ENCODE results near the gene TCOF1.

The TCOF1 gene

GRCh38 chr5:150347451-150347850 is 10.0 kb upstream of the TCOF1 start:
- Histone ChIP-seq H3K23ac (ENCODE audit: low read length) (no peak overlapping the region), H3K27me3 (ENCODE audit: insufficient read depth, low read length, poor library complexity) (no peaks in the 10 kb centered on the region), H3K27ac (ENCODE audit: low read depth, low read length) (no peak overlapping the region), H3K18ac (ENCODE audit: low read length) (no peak overlapping the region), H3K4me1 (ENCODE audit: control insufficient read depth, low read depth, low read length) (no peaks in the 10 kb centered on the region), H3K79me1 (ENCODE audit: low read length) (no peaks in the 10 kb centered on the region), H3K56ac (ENCODE audit: low read length) (no peak overlapping the region), H3K36me3 (ENCODE audit: control insufficient read depth, insufficient read depth, low read length) (no peaks in the 10 kb centered on the region), H3K79me2 (ENCODE audit: control insufficient read depth, insufficient read depth, low read length) (no peaks in the 10 kb centered on the region), H3K4ac (ENCODE audit: low read depth, low read length) (no peak overlapping the region), H4K5ac (ENCODE audit: low read length) (no peak overlapping the region), H2BK5ac (ENCODE audit: low read length) (no peak overlapping the region), H2BK15ac (replicated peaks; ENCODE audit: low read depth) (no peak overlapping the region), H3K9ac (ENCODE audit: low read length) (no peak overlapping the region), H4K8ac (ENCODE audit: low read depth, low read length) (no peak overlapping the region), H2BK120ac (ENCODE audit: low read depth, low read length) (no peak overlapping the region), H3K4me2 (ENCODE audit: low read length) (no peak overlapping the region), H3K4me3 (ENCODE audit: low read length) (no peak overlapping the region), H2AK5ac (ENCODE audit: low read length) (no peak overlapping the region)
- no CpG with 5 or more reads among the region's 9 CpGs for WGBS (ENCODE audit: extremely low coverage, insufficient coverage, low lambda C conversion rate)
- no peak for DNase-seq

GRCh38 chr5:150349681-150350275 is 7.7 kb upstream of the TCOF1 start:
- no peak overlapping the region for H2AK5ac ChIP-seq (ENCODE audit: low read length)
- H4K8ac ChIP-seq (ENCODE audit: low read depth, low read length), result no peak overlapping the region
- no peak overlapping the region for H3K4me3 ChIP-seq (ENCODE audit: low read length)
- no peak overlapping the region for H4K5ac ChIP-seq (ENCODE audit: low read length)
- H3K56ac ChIP-seq (ENCODE audit: low read length), result no peak overlapping the region
- H3K79me1 ChIP-seq (ENCODE audit: low read length), result no peaks in the 10 kb centered on the region
- no peak overlapping the region for H2BK15ac ChIP-seq (replicated peaks; ENCODE audit: low read depth)
- no peak overlapping the region for H3K18ac ChIP-seq (ENCODE audit: low read length)
- no peak overlapping the region for H3K4ac ChIP-seq (ENCODE audit: low read depth, low read length)
- no peak overlapping the region for H2BK5ac ChIP-seq (ENCODE audit: low read length)
- H3K23ac ChIP-seq (ENCODE audit: low read length), result no peak overlapping the region
- H3K36me3 ChIP-seq (ENCODE audit: control insufficient read depth, insufficient read depth, low read length), result no peaks in the 10 kb centered on the region
- no peak overlapping the region for H3K9ac ChIP-seq (ENCODE audit: low read length)
- no peak overlapping the region for H3K27ac ChIP-seq (ENCODE audit: low read depth, low read length)
- no peak overlapping the region for H2BK120ac ChIP-seq (ENCODE audit: low read depth, low read length)
- no peaks in the 10 kb centered on the region for H3K79me2 ChIP-seq (ENCODE audit: control insufficient read depth, insufficient read depth, low read length)
- no peaks in the 10 kb centered on the region for H3K27me3 ChIP-seq (ENCODE audit: insufficient read depth, low read length, poor library complexity)
- H3K4me1 ChIP-seq (ENCODE audit: control insufficient read depth, low read depth, low read length), result no peaks in the 10 kb centered on the region
- no peak for DNase-seq
- no CpG with 5 or more reads among the region's 6 CpGs for WGBS (ENCODE audit: extremely low coverage, insufficient coverage, low lambda C conversion rate)
- H3K4me2 ChIP-seq (ENCODE audit: low read length), result no peak overlapping the region

- H3K4ac ChIP-seq (ENCODE audit: low read depth, low read length), result no peak overlapping the region
Observed at GRCh38 chr5:150350524-150351344, 6.8 kb upstream of the TCOF1 start.

GRCh38 chr5:150352244-150353031 is 5.1 kb upstream of the TCOF1 start:
- H3K18ac ChIP-seq (ENCODE audit: low read length), result no peak overlapping the region
- no peak overlapping the region for H2AK5ac ChIP-seq (ENCODE audit: low read length)
- no peaks in the 10 kb centered on the region for H3K79me2 ChIP-seq (ENCODE audit: control insufficient read depth, insufficient read depth, low read length)
- peaks cover 4% of the 10 kb centered on the region for H3K4me1 ChIP-seq (ENCODE audit: control insufficient read depth, low read depth, low read length)
- H2BK15ac ChIP-seq (replicated peaks; ENCODE audit: low read depth), result no peak overlapping the region
- H3K9ac ChIP-seq (ENCODE audit: low read length), result no peak overlapping the region
- no peak overlapping the region for H3K27ac ChIP-seq (ENCODE audit: low read depth, low read length)
- no peak overlapping the region for H3K4me3 ChIP-seq (ENCODE audit: low read length)
- H4K8ac ChIP-seq (ENCODE audit: low read depth, low read length), result no peak overlapping the region
- no peak overlapping the region for H3K23ac ChIP-seq (ENCODE audit: low read length)
- H3K79me1 ChIP-seq (ENCODE audit: low read length), result no peaks in the 10 kb centered on the region
- H3K27me3 ChIP-seq (ENCODE audit: insufficient read depth, low read length, poor library complexity), result no peaks in the 10 kb centered on the region
- no peak overlapping the region for H3K4ac ChIP-seq (ENCODE audit: low read depth, low read length)
- no peak overlapping the region for H2BK120ac ChIP-seq (ENCODE audit: low read depth, low read length)
- DNase-seq, result no peak
- WGBS (ENCODE audit: extremely low coverage, insufficient coverage, low lambda C conversion rate), result no CpG with 5 or more reads among the region's 6 CpGs
- H3K4me2 ChIP-seq (ENCODE audit: low read length), result no peak overlapping the region
- no peaks in the 10 kb centered on the region for H3K36me3 ChIP-seq (ENCODE audit: control insufficient read depth, insufficient read depth, low read length)
- H4K5ac ChIP-seq (ENCODE audit: low read length), result no peak overlapping the region
- no peak overlapping the region for H2BK5ac ChIP-seq (ENCODE audit: low read length)
- no peak overlapping the region for H3K56ac ChIP-seq (ENCODE audit: low read length)

More at GRCh38 chr5:150350524-150351344, 6.8 kb upstream of the TCOF1 start:
- no peak overlapping the region for H3K9ac ChIP-seq (ENCODE audit: low read length)
- no peak overlapping the region for H3K56ac ChIP-seq (ENCODE audit: low read length)
- no peak overlapping the region for H2BK5ac ChIP-seq (ENCODE audit: low read length)
- no peak overlapping the region for H3K23ac ChIP-seq (ENCODE audit: low read length)
- H3K79me1 ChIP-seq (ENCODE audit: low read length), result no peaks in the 10 kb centered on the region
- no peaks in the 10 kb centered on the region for H3K27me3 ChIP-seq (ENCODE audit: insufficient read depth, low read length, poor library complexity)
- WGBS (ENCODE audit: extremely low coverage, insufficient coverage, low lambda C conversion rate), result no CpG with 5 or more reads among the region's 7 CpGs
- H2BK15ac ChIP-seq (replicated peaks; ENCODE audit: low read depth), result no peak overlapping the region
- no peak overlapping the region for H2AK5ac ChIP-seq (ENCODE audit: low read length)
- H4K8ac ChIP-seq (ENCODE audit: low read depth, low read length), result no peak overlapping the region
- no peak overlapping the region for H3K4me2 ChIP-seq (ENCODE audit: low read length)
- no peak overlapping the region for H4K5ac ChIP-seq (ENCODE audit: low read length)
- no peak overlapping the region for H2BK120ac ChIP-seq (ENCODE audit: low read depth, low read length)
- H3K36me3 ChIP-seq (ENCODE audit: control insufficient read depth, insufficient read depth, low read length), result no peaks in the 10 kb centered on the region
- no peak overlapping the region for H3K18ac ChIP-seq (ENCODE audit: low read length)
- no peak overlapping the region for H3K27ac ChIP-seq (ENCODE audit: low read depth, low read length)
- DNase-seq, result peak; percentile 92
- no peaks in the 10 kb centered on the region for H3K4me1 ChIP-seq (ENCODE audit: control insufficient read depth, low read depth, low read length)
- no peaks in the 10 kb centered on the region for H3K79me2 ChIP-seq (ENCODE audit: control insufficient read depth, insufficient read depth, low read length)
- no peak overlapping the region for H3K4me3 ChIP-seq (ENCODE audit: low read length)

- H2BK120ac ChIP-seq (ENCODE audit: low read depth, low read length), result no peak overlapping the region
- peaks cover 2% of the 10 kb centered on the region for H3K79me1 ChIP-seq (ENCODE audit: low read length)
- H4K5ac ChIP-seq (ENCODE audit: low read length), result no peak overlapping the region
- H3K4me3 ChIP-seq (ENCODE audit: low read length), result no peak overlapping the region
- no peak overlapping the region for H2BK5ac ChIP-seq (ENCODE audit: low read length)
- no CpG with 5 or more reads among the region's 3 CpGs for WGBS (ENCODE audit: extremely low coverage, insufficient coverage, low lambda C conversion rate)
- H3K36me3 ChIP-seq (ENCODE audit: control insufficient read depth, insufficient read depth, low read length), result no peaks in the 10 kb centered on the region
- peak; percentile 28 for DNase-seq
- H3K4ac ChIP-seq (ENCODE audit: low read depth, low read length), result no peak overlapping the region
- no peak overlapping the region for H3K56ac ChIP-seq (ENCODE audit: low read length)
- no peak overlapping the region for H3K23ac ChIP-seq (ENCODE audit: low read length)
- H3K27me3 ChIP-seq (ENCODE audit: insufficient read depth, low read length, poor library complexity), result no peaks in the 10 kb centered on the region
- peaks cover 6% of the 10 kb centered on the region for H3K79me2 ChIP-seq (ENCODE audit: control insufficient read depth, insufficient read depth, low read length)
- H3K9ac ChIP-seq (ENCODE audit: low read length), result no peak overlapping the region
- H3K4me1 ChIP-seq (ENCODE audit: control insufficient read depth, low read depth, low read length), result peaks cover 4% of the 10 kb centered on the region
- H2AK5ac ChIP-seq (ENCODE audit: low read length), result no peak overlapping the region
- no peak overlapping the region for H4K8ac ChIP-seq (ENCODE audit: low read depth, low read length)
- no peak overlapping the region for H3K27ac ChIP-seq (ENCODE audit: low read depth, low read length)
- no peak overlapping the region for H2BK15ac ChIP-seq (replicated peaks; ENCODE audit: low read depth)
- H3K4me2 ChIP-seq (ENCODE audit: low read length), result no peak overlapping the region
- no peak overlapping the region for H3K18ac ChIP-seq (ENCODE audit: low read length)
Observed at GRCh38 chr5:150353032-150353675, 4.3 kb upstream of the TCOF1 start.

All from mesendoderm (in vitro differentiated cells).